HepG2 (cell line): ENCODE results near the gene AGXT. TPM values are rescaled to one million over a fixed set of nuclear protein-coding genes. Genes with fewer than 3 reads are reported as not detected.

ENCODE experiments used
- ATAC-seq: fragments of 200-7000 bp; cut with Tn5 transposase; 3 replicates; pipeline ENCODE4 v1.9.1; 2020; ENCODE audit warnings: mild to moderate bottlenecking, moderate library complexity
- BruUV-seq: library from RNA; stranded (reverse); fragments of 400-500 nt; replicated peaks from 2 replicates; lab custom pipeline; 2021; lab: Mats Ljungman, UMichigan
- CTCF ChIA-PET: fragments of 300-600 bp; formaldehyde crosslinking; extraction: SDS; loops from one replicate; lab custom pipeline; 2021; ENCODE audit warnings: low total read pairs, inconsistent platforms, low intra/inter-chr PET ratio; lab: Yijun Ruan, JAX
- POLR2A ChIA-PET: fragments of 350-600 bp; sonication (Branson Sonifier 250); formaldehyde crosslinking; loops from one replicate; lab custom pipeline; 2020; ENCODE audit warnings: antibody characterized with exemption, inconsistent platforms; lab: Yijun Ruan, JAX
- DNase-seq: peaks from one replicate; pipeline ENCODE4 v3.0.0-alpha.2; 2015; ENCODE audit warnings: low spot score
- FAIRE-seq: peaks from 3 replicates; lab custom pipeline; 2011; peaks lifted over from hg19 to GRCh38; lab: Jason Lieb, UNC
- H2AFZ ChIP-seq: one replicate; pipeline ENCODE4 v1.6.1; 2011; ENCODE audit warnings: low read length, inconsistent platforms
- H3K27ac ChIP-seq: fragments of 300-600 bp; 3 replicates; pipeline ENCODE4 v1.8.0; 2011; ENCODE audit warnings: mixed run types, mild to moderate bottlenecking, mixed read lengths, low read length, inconsistent platforms; ENCODE audit not compliant: insufficient read depth; ENCODE audit errors: extremely low read length
- H3K27me3 ChIP-seq, 2 experiments: fragments of 200-600 bp in 1 of 2; 2 replicates in 1 of 2; 3 replicates in 1 of 2; pipeline versions ENCODE4 v1.6.0 to v1.8.0; 2011; ENCODE audit warnings: low read length in 2 of 2, mild to moderate bottlenecking in 2 of 2, moderate library complexity in 2 of 2, inconsistent platforms in 1 of 2; ENCODE audit not compliant: insufficient read depth in 2 of 2, control insufficient read depth in 1 of 2
- H3K36me3 ChIP-seq, 2 experiments: fragments of 200-600 bp in 1 of 2; replicated peaks in 1 of 2; 2 replicates in 1 of 2; 3 replicates in 1 of 2; pipeline versions ENCODE4 v1.5.1 to v1.8.0; 2011; ENCODE audit warnings: low read length in 2 of 2, inconsistent platforms in 1 of 2; ENCODE audit not compliant: insufficient read depth in 2 of 2, control insufficient read depth in 1 of 2
- H3K4me1 ChIP-seq: 2 replicates; pipeline ENCODE4 v1.5.1; 2012; ENCODE audit warnings: low read length, inconsistent platforms; ENCODE audit not compliant: insufficient read depth
- H3K4me2 ChIP-seq: 2 replicates; pipeline ENCODE4 v1.6.0; 2011; ENCODE audit warnings: low read depth, low read length, inconsistent platforms
- H3K4me3 ChIP-seq, 3 experiments: fragments of 200-600 bp in 1 of 3; sonication (generic), shearing (Covaris generic) in 1 of 3; replicated peaks in 1 of 3; 2 replicates each; pipeline ENCODE4 v1.5.1; 2011 to 2016; ENCODE audit warnings: low read length in 3 of 3, inconsistent platforms in 2 of 3, low read depth in 2 of 3, mild to moderate bottlenecking in 2 of 3, control low read depth in 1 of 3, mixed read lengths in 1 of 3; ENCODE audit not compliant: insufficient read depth in 1 of 3
- H3K79me2 ChIP-seq: one replicate; pipeline ENCODE4 v1.6.1; 2011; ENCODE audit warnings: low read length, inconsistent platforms; ENCODE audit not compliant: insufficient read depth
- H3K9ac ChIP-seq: 2 replicates; pipeline ENCODE4 v1.6.0; 2011; ENCODE audit warnings: mild to moderate bottlenecking, low read depth, low read length, inconsistent platforms; ENCODE audit not compliant: insufficient read depth
- H3K9me3 ChIP-seq: 2 replicates; pipeline ENCODE4 v1.5.1; 2012; ENCODE audit warnings: mild to moderate bottlenecking, low read length
- H4K20me1 ChIP-seq: 2 replicates; pipeline ENCODE4 v1.6.0; 2011; ENCODE audit warnings: inconsistent platforms, mild to moderate bottlenecking, low read length, moderate library complexity; ENCODE audit not compliant: insufficient read depth
- CEBPG ChIP-seq: IDR thresholded peaks from 2 replicates; pipeline ENCODE4 v1.6.1; 2016
- GATAD2A ChIP-seq: IDR thresholded peaks from 2 replicates; pipeline ENCODE4 v1.6.1; 2016
- HNRNPL ChIP-seq: fragments of 200-400 bp; formaldehyde crosslinking; IDR thresholded peaks from 2 replicates; pipeline ENCODE4 v1.6.1; 2017; ENCODE audit warnings: mild to moderate bottlenecking, low read depth, low read length
- IKZF1 ChIP-seq: fragments of 450-650 bp; IDR thresholded peaks from 2 replicates; pipeline ENCODE4 v1.7.1; 2016
- KLF16 ChIP-seq, 2 experiments: sonication (generic) in 1 of 2; formaldehyde crosslinking in 1 of 2; IDR thresholded peaks; 2 replicates each; pipeline versions ENCODE4 v1.6.1 to v1.8.0; 2016 to 2023; ENCODE audit warnings: missing genetic modification reagents in 2 of 2, missing compliant biosample characterization in 1 of 2
- NCOR1 ChIP-seq: fragments of 200-600 bp; sonication (generic); IDR thresholded peaks from 2 replicates; pipeline ENCODE4 v1.7.0; 2017; ENCODE audit warnings: antibody characterized with exemption, low read length, borderline replicate concordance
- PCBP2 ChIP-seq: fragments of 200-400 bp; formaldehyde crosslinking; optimal IDR thresholded peaks from 2 replicates; pipeline ENCODE3; 2018; ENCODE audit warnings: low read length, low read depth; ENCODE audit not compliant: poor library complexity, severe bottlenecking
- ZNF33B ChIP-seq: sonication (generic); formaldehyde crosslinking; IDR thresholded peaks from 2 replicates; pipeline ENCODE4 v1.5.1; 2020; ENCODE audit warnings: mild to moderate bottlenecking, missing genetic modification reagents
- ZNF782 ChIP-seq: sonication (generic); formaldehyde crosslinking; IDR thresholded peaks from 2 replicates; pipeline ENCODE4 v1.4.0; 2020; ENCODE audit warnings: missing genetic modification reagents, mild to moderate bottlenecking, borderline replicate concordance
- ZSCAN22 ChIP-seq: sonication (generic); formaldehyde crosslinking; IDR thresholded peaks from 2 replicates; pipeline ENCODE4 v1.4.0; 2020; ENCODE audit warnings: mild to moderate bottlenecking, missing genetic modification reagents
- ZZZ3 ChIP-seq: sonication (generic); formaldehyde crosslinking; IDR thresholded peaks from 2 replicates; pipeline ENCODE4 v1.4.0; 2020; ENCODE audit warnings: missing genetic modification reagents, mild to moderate bottlenecking, borderline replicate concordance
- WGBS: methylation state at CpG from one replicate; pipeline ENCODE4 v1.1.6; 2017; ENCODE audit warnings: low lambda C conversion rate; 5-methylcytosine and 5-hydroxymethylcytosine counted together
- in situ Hi-C: cut with HindIII; loops from 2 replicates; pipeline ENCODE4 v1.10.0; 2017; ENCODE audit warnings: low pct_unique_long_range_greater_than_20kb; ENCODE audit not compliant: extremely low pct_ligation_motif_present
- intact Hi-C: fragments of 100-400 bp; cut with micrococcal nuclease; formaldehyde crosslinking; loops from one replicate; pipeline ENCODE4 v1.10.0; 2022; ENCODE audit not compliant: unreplicated experiment
- polyA plus RNA-seq, 8 experiments: library from polyadenylated mRNA; depleted of rRNA in 3 of 8; stranded (reverse) in 7 of 8; unstranded in 1 of 8; fragments of >200 nt; fragmentation: Illumina TruSeq in 4 of 8; extraction: Trizol in 4 of 8; gene quantifications; 2 replicates each; pipeline versions ENCODE4 v1.2.1 to v1.2.3, GENCODE V29; 2011 to 2016; ENCODE audit warnings: low read depth in 4 of 8, missing spikeins in 1 of 8, mixed read lengths in 1 of 8; ENCODE audit not compliant: insufficient read depth in 1 of 8
- total RNA-seq, 5 experiments: library from RNA; depleted of rRNA; stranded (reverse); fragments of >200 nt; fragmentation: Illumina TruSeq; extraction: Trizol; gene quantifications; 2 replicates each; pipeline ENCODE4 v1.2.3, GENCODE V29; 2016; ENCODE audit warnings: low read depth in 1 of 5

Gene AGXT
- total and polyA plus RNA-seq, 2 of the 13 experiments (the other 11 are each of a cell fraction or from before 2014, with no cell fraction given): 41.9 to 96.1 TPM

DNA sequence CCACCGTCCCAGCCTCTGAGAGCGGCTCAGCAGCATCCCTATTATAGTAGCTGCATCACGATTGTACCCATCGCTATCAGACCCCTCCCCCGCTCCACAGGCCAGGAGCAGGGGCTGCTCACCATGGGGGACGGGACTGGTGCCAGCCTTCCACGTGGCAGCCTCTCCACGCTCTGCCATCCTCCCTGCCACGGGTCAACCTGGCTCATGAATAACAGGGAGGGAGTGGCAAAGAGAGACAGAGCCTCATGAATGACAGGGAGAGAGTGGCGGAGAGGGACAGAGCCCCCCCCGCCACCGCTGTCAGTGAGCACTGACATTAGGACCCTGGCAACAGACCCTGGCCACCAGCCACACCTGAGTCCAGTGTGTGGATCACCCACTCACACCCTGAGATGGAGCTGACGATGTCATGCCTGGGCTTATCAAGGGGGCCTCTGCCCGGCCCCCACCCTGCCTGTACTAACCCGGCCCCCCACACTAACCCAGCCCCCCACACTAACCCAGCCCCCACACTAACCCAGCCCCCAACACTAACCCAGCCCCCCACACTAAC is 54.4 kb downstream of the AGXT start:
- 6% methylated on average over 6 of the region's 15 CpGs for WGBS
- Histone ChIP-seq H3K36me3 (no peaks in the 10 kb centered on the region), H3K4me1 (peaks cover 10% of the 10 kb centered on the region; the same call in 1 of the 2 replicates), H3K4me3 (no peak overlapping the region), H3K79me2 (no peaks in the 10 kb centered on the region), H2AFZ (no peak overlapping the region), H3K27ac (no peak overlapping the region), H3K9me3 (no peaks in the 10 kb centered on the region), H3K9ac (no peak overlapping the region), H3K27me3 (peaks cover 16 to 72% of the 10 kb centered on the region in 2 experiments; a peak in 4 of 5 replicates), H4K20me1 (no peaks in the 10 kb centered on the region), H3K4me2 (no peak overlapping the region)
- in situ Hi-C loops: no loop called here
- BruUV-seq: no TSS peak
- DNase-seq (no peak), FAIRE-seq (no peak), ATAC-seq (no peak)
- ChIA-PET CTCF (no interaction called here), POLR2A (no interaction called here)
- TF ChIP-seq IKZF1: no peak
- no peak for TF ChIP-seq ZSCAN22 (CRISPR knock-in tag)
- no peak for TF ChIP-seq NCOR1
- no peak for TF ChIP-seq ZNF782 (CRISPR knock-in tag)
- TF ChIP-seq GATAD2A (CRISPR knock-in tag): no peak
- TF ChIP-seq KLF16 (CRISPR knock-in tag; IDR thresholded peaks at IDR 0.05): no peak
- no peak for TF ChIP-seq CEBPG (CRISPR knock-in tag)
- no peak for TF ChIP-seq ZNF33B
- TF ChIP-seq ZZZ3 (CRISPR knock-in tag): no peak
- intact Hi-C loops: no loop called here

DNA sequence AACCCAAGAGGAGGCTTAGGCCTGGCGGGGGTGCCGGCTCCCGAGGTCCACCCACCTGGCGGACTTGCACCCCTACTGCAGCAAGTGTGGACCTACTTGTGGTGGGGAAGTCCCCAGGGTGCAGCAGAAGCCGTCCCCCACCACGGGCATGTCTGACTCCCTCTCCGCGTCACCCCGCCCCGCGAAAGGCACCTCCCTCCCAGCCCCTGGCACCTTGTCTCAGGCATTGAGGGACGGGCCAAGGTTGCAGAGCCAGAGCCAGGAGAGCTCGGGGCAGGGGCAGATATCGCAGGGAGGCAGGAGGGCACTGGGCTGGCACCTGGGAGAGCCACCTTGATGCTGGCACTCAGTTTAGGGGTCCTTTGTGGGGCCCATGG is 56.6 kb downstream of the AGXT start:
- 0 out of 2 replicates have a peak, but pooled peaks have one; percentile 17 for TF ChIP-seq HNRNPL
- no peak for TF ChIP-seq PCBP2
- TF ChIP-seq, all 625 proteins: peak for 1
- H3K9me3 ChIP-seq: no peaks in the 10 kb centered on the region
- BruUV-seq: no TSS peak
- FAIRE-seq: no peak
- no peak overlapping the region for H3K9ac ChIP-seq
- peaks cover 20 to 76% of the 10 kb centered on the region in 2 experiments for H3K27me3 ChIP-seq
- no peak overlapping the region for H3K27ac ChIP-seq
- H3K4me3 ChIP-seq: no peak overlapping the region
- WGBS: 59% methylated on average over 14 of the region's 14 CpGs
- no peak for DNase-seq
- no peak overlapping the region for H3K4me2 ChIP-seq
- no peaks in the 10 kb centered on the region for H3K79me2 ChIP-seq
- ChIA-PET CTCF (no interaction called here), POLR2A (no interaction called here)
- no peak overlapping the region for H2AFZ ChIP-seq
- intact Hi-C loops: no loop called here
- ATAC-seq: no peak; the same call in 1 of the 3 replicates
- in situ Hi-C loops: no loop called here
- no peaks in the 10 kb centered on the region for H3K36me3 ChIP-seq
- no peaks in the 10 kb centered on the region for H4K20me1 ChIP-seq
- peaks cover 10% of the 10 kb centered on the region; the same call in 1 of the 2 replicates for H3K4me1 ChIP-seq
